IPS-NIHi7 (cell line): ENCODE results near the gene SHROOM1.
A peak's percentile ranks its signal among the peaks of the same experiment; 100 is the strongest.
"Not testable (repeated sequence)": the region's sequence is repeated elsewhere in the genome, so short reads cannot be mapped to it uniquely, and the experiment has no call there.

Experiments used
- DNase-seq: peaks from one replicate; pipeline ENCODE4 v3.0.0; 2012; ENCODE audit warnings: mixed read lengths; ENCODE audit errors: extremely low spot score

The SHROOM1 gene, protein sequence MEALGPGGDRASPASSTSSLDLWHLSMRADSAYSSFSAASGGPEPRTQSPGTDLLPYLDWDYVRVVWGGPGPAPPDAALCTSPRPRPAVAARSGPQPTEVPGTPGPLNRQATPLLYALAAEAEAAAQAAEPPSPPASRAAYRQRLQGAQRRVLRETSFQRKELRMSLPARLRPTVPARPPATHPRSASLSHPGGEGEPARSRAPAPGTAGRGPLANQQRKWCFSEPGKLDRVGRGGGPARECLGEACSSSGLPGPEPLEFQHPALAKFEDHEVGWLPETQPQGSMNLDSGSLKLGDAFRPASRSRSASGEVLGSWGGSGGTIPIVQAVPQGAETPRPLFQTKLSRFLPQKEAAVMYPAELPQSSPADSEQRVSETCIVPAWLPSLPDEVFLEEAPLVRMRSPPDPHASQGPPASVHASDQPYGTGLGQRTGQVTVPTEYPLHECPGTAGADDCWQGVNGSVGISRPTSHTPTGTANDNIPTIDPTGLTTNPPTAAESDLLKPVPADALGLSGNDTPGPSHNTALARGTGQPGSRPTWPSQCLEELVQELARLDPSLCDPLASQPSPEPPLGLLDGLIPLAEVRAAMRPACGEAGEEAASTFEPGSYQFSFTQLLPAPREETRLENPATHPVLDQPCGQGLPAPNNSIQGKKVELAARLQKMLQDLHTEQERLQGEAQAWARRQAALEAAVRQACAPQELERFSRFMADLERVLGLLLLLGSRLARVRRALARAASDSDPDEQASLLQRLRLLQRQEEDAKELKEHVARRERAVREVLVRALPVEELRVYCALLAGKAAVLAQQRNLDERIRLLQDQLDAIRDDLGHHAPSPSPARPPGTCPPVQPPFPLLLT

DNA sequence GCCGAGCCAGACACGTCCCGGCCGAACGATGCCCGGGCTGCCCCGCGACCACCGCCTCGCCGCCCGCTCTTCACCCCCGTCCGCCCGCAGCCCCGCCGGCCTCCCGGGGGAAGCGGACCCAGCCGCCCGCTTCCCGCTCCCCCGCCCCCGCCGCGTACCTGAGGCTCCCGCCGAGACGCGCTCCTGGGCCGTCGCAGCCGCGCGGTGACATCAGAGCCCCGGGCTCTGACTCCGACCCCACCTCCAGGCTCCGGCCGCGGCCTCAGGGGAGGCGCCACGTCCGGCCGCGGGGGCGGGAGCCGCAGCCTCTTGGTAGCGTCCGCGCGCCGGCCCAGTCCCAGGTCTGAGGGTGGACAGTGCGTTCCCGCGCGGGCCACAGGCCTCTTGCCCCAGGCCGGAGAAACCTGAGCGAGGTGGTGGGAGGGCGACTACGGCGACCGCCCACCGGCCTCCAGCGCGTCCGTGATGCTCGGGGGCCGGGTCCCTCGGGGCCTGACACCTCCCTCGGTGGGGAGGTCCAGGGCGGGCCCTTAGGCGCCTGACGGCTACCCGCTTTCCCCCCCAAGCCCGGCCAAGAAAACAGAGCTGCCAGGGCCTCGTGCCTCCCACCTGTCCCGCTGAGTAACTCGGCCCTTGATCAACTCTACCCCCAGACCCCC, at the start of gene SHROOM1:
TSS of gene SHROOM1 (minus strand) at position 212 of the 659 bp plus-strand sequence. CDS start 4,507 bp downstream, outside the sequence.
- DNase-seq = peak; percentile 81

GRCh38 chr5:132877938-132878337, 47.5 kb upstream of the SHROOM1 start:
- no peak for DNase-seq

- DNase-seq = no peak
These were observed 47.0 kb upstream of the SHROOM1 start for GRCh38 chr5:132877466-132877865.

DNA sequence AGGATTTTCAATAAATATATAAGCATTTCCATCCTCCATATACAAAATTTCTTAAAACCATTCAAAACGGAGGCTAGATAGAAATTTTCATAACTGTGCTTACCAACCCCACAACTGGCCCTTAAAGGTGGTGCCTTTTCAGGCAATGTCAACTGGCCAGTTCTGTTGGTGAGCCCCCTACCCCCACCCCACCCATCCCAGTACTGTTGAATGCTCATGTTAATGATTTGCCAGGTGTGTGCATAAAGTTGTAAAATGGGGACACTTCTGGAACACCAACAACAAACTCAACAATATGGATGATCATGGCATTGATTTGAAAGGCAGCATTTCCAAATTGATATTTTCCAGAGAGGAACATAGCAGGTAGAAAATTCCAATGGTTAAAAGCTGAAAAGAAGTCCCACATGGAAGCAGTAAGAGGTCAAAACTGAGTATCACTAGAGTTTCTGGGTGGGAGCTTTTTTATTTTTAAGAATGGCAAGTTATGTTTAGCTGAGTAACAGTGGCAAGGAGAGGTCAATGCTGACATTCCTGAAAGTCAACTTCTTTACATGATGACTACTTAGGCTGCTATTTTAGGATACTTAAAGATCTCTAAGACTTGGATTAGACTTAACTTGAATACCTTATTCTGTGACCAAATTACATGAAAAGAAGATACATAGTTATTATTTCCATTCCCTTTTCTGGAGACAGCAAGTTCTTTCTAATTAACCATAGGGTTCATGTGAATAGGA, 45.7 kb upstream of the SHROOM1 start:
- DNase-seq = no peak

DNA sequence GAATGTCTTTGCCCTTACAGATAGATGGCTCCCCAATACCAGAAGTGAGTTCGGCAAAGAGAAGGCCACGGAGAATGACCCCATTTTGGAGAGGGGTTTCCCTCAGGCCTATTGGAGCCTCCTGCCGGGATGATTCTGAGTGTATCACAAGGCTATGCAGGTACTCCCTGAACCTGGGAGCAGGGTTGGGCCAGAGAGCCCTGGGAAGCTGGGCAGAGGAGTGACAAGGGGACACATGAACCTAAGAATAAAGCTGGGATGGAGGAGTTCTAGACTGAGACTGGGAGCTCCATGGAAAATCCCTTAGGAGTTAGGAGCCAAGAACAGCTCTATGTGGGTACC, 43.5 kb upstream of the SHROOM1 start:
- no peak for DNase-seq

DNA sequence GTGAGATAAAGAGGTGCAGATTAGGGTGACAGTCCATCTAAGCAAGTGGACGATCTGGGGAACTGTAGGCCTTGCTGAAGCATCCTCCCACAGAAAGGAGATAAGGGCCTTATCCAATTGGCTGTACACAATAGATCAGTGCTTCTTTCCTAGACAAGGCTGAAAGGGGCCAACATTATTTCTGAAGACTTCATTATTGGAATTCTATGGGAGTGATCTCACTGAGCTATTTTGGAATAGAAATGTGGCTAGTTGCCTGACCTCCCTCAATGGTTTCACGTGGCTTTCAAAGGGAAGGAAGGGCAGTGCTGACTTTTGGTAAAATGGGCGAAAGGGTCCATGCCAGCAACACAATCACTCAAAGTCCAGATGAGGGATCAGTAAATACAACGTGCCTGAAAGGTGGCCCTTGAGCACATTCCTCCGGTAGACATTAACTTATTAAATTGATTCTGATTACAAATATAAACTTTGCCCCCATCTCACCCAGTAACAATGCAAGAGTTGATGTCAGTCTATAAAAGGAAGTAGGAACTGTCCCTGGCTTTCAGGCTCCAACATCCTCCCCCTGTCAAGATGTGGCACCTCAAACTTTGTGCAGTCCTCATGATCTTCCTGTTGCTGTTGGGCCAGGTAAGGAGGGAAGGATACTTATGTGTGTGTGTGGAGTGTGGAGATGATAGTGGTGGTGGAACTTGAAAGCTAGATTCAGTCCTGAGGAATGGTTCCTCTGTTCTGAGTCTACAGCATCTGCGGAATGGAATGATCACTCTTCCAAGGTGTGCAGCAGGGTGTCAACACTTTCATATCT, 42.9 kb upstream of the SHROOM1 start, which contains the start of gene LEAP2:
TSS of gene LEAP2 (plus strand) at position 550 of the 811 bp plus-strand sequence. CDS start at position 577, 27 bp downstream.
- no peak for DNase-seq

- no peak for DNase-seq
These were observed 42.3 kb upstream of the SHROOM1 start for GRCh38 chr5:132872788-132873118.

GRCh38 chr5:132871459-132872284, 41.2 kb upstream of the SHROOM1 start:
- no peak for DNase-seq

DNA sequence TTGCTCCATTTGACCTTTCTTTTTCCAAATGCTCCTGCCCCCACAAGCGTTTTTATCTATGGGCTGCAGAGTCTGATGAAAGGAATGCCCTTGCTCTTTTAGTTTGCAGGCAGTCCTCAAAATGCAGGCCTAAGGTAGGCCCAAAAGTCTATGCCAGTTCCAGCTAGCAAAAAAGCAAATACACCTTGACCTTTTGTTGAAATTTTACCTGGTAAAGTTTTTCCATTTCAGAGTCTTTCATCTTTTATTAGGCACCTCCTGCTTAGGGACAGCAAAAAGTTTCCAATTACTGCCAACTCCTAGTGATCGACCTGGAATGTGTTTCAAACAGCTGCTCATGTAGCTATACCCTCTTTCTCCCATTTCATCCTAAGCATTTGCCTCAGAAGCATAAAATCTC, 40.4 kb upstream of the SHROOM1 start:
- DNase-seq = no peak

DNA sequence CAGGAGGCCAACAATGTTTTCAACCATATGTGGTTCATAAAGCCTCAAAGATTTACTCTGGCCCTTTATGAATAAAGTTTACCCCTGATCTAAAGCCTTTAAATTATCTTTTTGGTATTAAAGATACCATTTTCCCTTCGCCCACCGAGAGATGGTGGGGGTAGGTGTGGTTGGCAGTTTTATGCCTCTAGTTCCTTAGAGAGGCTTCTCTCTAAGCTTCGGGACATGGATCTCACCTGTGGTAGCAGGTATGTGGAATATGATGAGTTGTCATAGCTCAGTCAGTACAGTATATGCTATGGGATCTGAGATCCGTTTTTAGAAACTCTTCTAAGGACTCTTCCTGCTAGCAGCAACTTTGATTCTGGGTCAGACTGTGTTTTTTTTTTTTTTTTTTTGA, 38.3 kb upstream of the SHROOM1 start:
- no peak for DNase-seq

- DNase-seq = no peak
These were observed 36.6 kb upstream of the SHROOM1 start for GRCh38 chr5:132867046-132867451.

GRCh38 chr5:132866342-132867045, 36.0 kb upstream of the SHROOM1 start, which contains the start of the genes GDF9 and UQCRQ:
Gene GDF9, minus strand, starts transcription at chr5:132866469. Its CDS starts 1,936 bp downstream, at chr5:132864533.
Gene UQCRQ, plus strand, starts transcription at chr5:132866642. Its CDS starts 240 bp downstream, at chr5:132866882.
- DNase-seq = peak; percentile 99

DNA sequence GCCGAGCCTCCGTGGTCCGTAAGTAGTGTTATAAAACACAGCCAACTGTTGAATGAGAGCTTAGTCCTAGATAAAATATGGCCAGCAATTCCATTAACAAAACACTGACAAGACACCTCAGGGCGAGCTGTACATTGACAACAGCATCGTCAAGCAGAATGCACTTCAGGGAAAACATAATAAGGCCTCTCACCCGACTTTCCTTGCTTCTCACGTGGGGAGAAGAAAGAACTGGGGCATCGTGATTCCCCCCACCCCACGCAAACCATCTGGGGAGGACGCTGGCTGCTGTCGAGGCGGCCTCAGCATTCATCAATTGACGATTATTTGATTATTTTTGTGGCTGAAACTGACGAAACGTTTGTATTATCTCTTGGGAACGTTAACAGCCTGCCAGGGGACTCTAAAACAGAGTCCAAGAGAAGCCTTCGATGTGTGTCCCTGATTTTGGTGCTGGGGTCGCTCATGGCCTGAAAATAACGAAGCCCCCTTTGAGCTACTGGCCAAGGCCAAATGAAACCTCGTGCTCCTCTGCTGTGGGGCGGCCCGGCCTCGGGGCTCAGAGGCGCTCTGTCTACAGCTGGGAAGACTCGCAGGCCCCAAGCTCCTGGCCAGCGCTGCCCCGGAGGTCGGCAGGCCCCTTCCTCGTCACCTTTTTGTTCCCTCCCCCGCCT, 35.4 kb upstream of the SHROOM1 start:
- DNase-seq = no peak

- no peak for DNase-seq
These were observed 30.3 kb upstream of the SHROOM1 start for GRCh38 chr5:132860742-132861141.

DNA sequence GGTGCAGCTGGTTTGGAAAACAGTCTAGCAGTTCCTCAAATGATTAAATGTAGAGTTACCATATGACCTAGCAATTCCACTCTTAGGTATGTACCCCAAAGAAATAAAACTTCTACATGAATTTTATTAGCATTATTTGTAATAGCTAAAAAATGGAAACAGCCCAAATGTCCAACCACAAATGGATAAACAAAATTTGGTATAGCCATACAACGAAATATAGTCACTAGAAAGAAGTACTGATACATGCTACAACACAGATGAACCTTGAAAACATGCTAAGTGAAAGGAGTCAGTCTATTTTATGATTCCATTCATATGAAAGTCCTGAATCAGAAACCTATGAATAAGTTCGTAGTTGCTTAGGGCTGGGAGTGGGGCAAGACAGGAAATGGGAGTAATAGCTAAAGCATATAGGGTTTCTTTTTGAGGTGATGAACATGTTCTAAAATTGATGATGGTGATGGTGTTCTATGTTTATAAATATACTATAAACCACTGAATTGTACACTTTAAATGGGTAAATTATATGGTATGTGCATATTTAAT, 29.5 kb upstream of the SHROOM1 start:
- no peak for DNase-seq

GRCh38 chr5:132856011-132856410, 25.6 kb upstream of the SHROOM1 start:
- no peak for DNase-seq

GRCh38 chr5:132854992-132855391, 24.5 kb upstream of the SHROOM1 start:
- DNase-seq = not testable (repeated sequence)

DNA sequence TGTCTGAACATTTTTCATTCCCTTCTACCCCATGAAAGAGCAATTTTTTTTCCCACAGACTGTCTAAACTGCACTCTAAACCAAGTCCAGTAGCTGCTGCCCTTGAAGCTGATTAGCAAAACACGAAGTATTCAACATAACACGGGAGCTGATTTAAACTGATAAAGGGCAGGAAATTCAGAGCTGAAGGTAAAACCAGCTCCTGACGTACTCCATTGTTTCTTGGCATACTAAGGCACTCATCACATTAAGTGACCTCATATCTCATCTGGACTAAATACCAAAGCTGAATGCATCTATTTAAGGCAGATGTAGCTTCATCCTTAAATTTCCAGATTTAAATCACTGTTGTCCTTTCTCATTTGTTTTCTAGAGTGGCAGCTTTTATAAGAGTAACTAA, 23.9 kb upstream of the SHROOM1 start:
- no peak for DNase-seq
